Osteoblast (primary cell): ENCODE results near the gene COQ5. TPM values are rescaled to one million over a fixed set of nuclear protein-coding genes. Genes with fewer than 3 reads are reported as not detected.
A peak's percentile ranks its signal among the peaks of the same experiment; 100 is the strongest.

Source experiments
- DNase-seq: peaks from one replicate; pipeline ENCODE4 v3.0.0; 2011; ENCODE audit warnings: low spot score, mixed read lengths; ENCODE audit not compliant: insufficient read length; ENCODE audit errors: missing footprints
- H2AFZ ChIP-seq: 2 replicates; pipeline ENCODE4 v1.6.0; 2011; ENCODE audit warnings: mild to moderate bottlenecking, low read length
- H3K27ac ChIP-seq: 2 replicates; pipeline ENCODE4 v1.5.1; 2011; ENCODE audit warnings: mild to moderate bottlenecking, low read depth, low read length, moderate library complexity
- H3K27me3 ChIP-seq: 2 replicates; pipeline ENCODE4 v1.6.0; 2012; ENCODE audit warnings: mild to moderate bottlenecking, control low read depth, inconsistent platforms, low read length, moderate library complexity; ENCODE audit not compliant: insufficient read depth
- H3K36me3 ChIP-seq: 2 replicates; pipeline ENCODE4 v1.5.1; 2011; ENCODE audit warnings: mild to moderate bottlenecking, low read length, control low read depth, moderate library complexity; ENCODE audit not compliant: insufficient read depth
- H3K4me1 ChIP-seq: 2 replicates; pipeline ENCODE4 v1.5.1; 2011; ENCODE audit warnings: mild to moderate bottlenecking, low read length, control low read depth, moderate library complexity; ENCODE audit not compliant: insufficient read depth
- H3K4me2 ChIP-seq: 2 replicates; pipeline ENCODE4 v1.6.0; 2011; ENCODE audit warnings: mild to moderate bottlenecking, low read length; ENCODE audit not compliant: insufficient read depth
- H3K4me3 ChIP-seq: fragments of 200-600 bp; sonication (generic); 3 replicates; pipeline ENCODE4 v1.5.1; 2012; ENCODE audit warnings: mild to moderate bottlenecking, low read length, inconsistent platforms; ENCODE audit not compliant: insufficient read depth
- H3K79me2 ChIP-seq: 2 replicates; pipeline ENCODE4 v1.6.0; 2012; ENCODE audit warnings: mild to moderate bottlenecking, low read length, control low read depth, inconsistent platforms; ENCODE audit not compliant: insufficient read depth
- H3K9me3 ChIP-seq: 2 replicates; pipeline ENCODE4 v1.5.1; 2011; ENCODE audit warnings: low read depth, low read length, control low read depth
- H4K20me1 ChIP-seq: 2 replicates; pipeline ENCODE4 v1.6.0; 2012; ENCODE audit warnings: mild to moderate bottlenecking, low read length, control low read depth; ENCODE audit not compliant: insufficient read depth
- CTCF ChIP-seq: IDR thresholded peaks from 2 replicates; pipeline ENCODE4 v1.5.1; 2011; ENCODE audit warnings: mild to moderate bottlenecking, low read depth, low read length, moderate library complexity; ENCODE audit errors: extremely low read depth
- total RNA-seq: library from RNA; depleted of rRNA; stranded (reverse); fragments of >200 nt; gene quantifications from 2 replicates; pipeline ENCODE4 v1.2.3, GENCODE V29; 2012

COQ5 gene
- total RNA-seq, 1 donor = 15.2 TPM

GRCh38 chr12:120539303-120539702, 10.3 kb upstream of the COQ5 start:
- Histone ChIP-seq H3K4me3 (no peak overlapping the region), H3K27me3 (no peaks in the 10 kb centered on the region), H3K36me3 (peaks cover 8% of the 10 kb centered on the region), H3K9me3 (no peaks in the 10 kb centered on the region), H3K79me2 (peaks cover 100% of the 10 kb centered on the region), H3K4me2 (peak overlapping the region; percentile 96), H3K27ac (peak overlapping the region; percentile 58), H2AFZ (no peak overlapping the region), H3K4me1 (peaks cover 59% of the 10 kb centered on the region), H4K20me1 (peaks cover 91% of the 10 kb centered on the region)
- TF ChIP-seq CTCF = no peak
- DNase-seq = no peak

- no peaks in the 10 kb centered on the region for H3K27me3 ChIP-seq
- peaks cover 8% of the 10 kb centered on the region for H3K36me3 ChIP-seq
- TF ChIP-seq CTCF = no peak
- peak overlapping the region; percentile 28 for H3K4me3 ChIP-seq
- peak overlapping the region; percentile 96 for H3K4me2 ChIP-seq
- H3K4me1 ChIP-seq = peaks cover 59% of the 10 kb centered on the region
- H3K79me2 ChIP-seq = peaks cover 94% of the 10 kb centered on the region
- DNase-seq = peak; percentile 90
- H4K20me1 ChIP-seq = peaks cover 83% of the 10 kb centered on the region
- H2AFZ ChIP-seq = no peak overlapping the region
- H3K9me3 ChIP-seq = no peaks in the 10 kb centered on the region
- H3K27ac ChIP-seq = peak overlapping the region; percentile 58
Measured at GRCh38 chr12:120538281-120539156, 9.6 kb upstream of the COQ5 start.

- no peaks in the 10 kb centered on the region for H3K27me3 ChIP-seq
- H3K9me3 ChIP-seq = no peaks in the 10 kb centered on the region
- H3K4me1 ChIP-seq = peaks cover 59% of the 10 kb centered on the region
- TF ChIP-seq CTCF = no peak
- H3K79me2 ChIP-seq = peaks cover 87% of the 10 kb centered on the region
- peak overlapping the region; percentile 58 for H3K27ac ChIP-seq
- H3K36me3 ChIP-seq = peaks cover 8% of the 10 kb centered on the region
- peaks cover 77% of the 10 kb centered on the region for H4K20me1 ChIP-seq
- H3K4me3 ChIP-seq = peak overlapping the region; percentile 28
- no peak overlapping the region for H2AFZ ChIP-seq
- no peak for DNase-seq
- H3K4me2 ChIP-seq = peak overlapping the region; percentile 96
Measured at GRCh38 chr12:120537856-120538220, 8.9 kb upstream of the COQ5 start.

- peaks cover 8% of the 10 kb centered on the region for H3K36me3 ChIP-seq
- no peaks in the 10 kb centered on the region for H3K9me3 ChIP-seq
- no peak for DNase-seq
- peaks cover 64% of the 10 kb centered on the region for H4K20me1 ChIP-seq
- peaks cover 59% of the 10 kb centered on the region for H3K4me1 ChIP-seq
- H3K4me2 ChIP-seq = peak overlapping the region; percentile 96
- peak overlapping the region; percentile 97 for H3K4me3 ChIP-seq
- peak overlapping the region; percentile 83 for H3K27ac ChIP-seq
- no peaks in the 10 kb centered on the region for H3K27me3 ChIP-seq
- no peak for TF ChIP-seq CTCF
- H2AFZ ChIP-seq = no peak overlapping the region
- peaks cover 71% of the 10 kb centered on the region for H3K79me2 ChIP-seq
Measured at GRCh38 chr12:120536064-120536791, 7.3 kb upstream of the COQ5 start.
